ENCODE data around the gene S100A6. TPM values are rescaled to one million over a fixed set of nuclear protein-coding genes. Genes with fewer than 3 reads are reported as not detected.
"Not testable (repeated sequence)": the region's sequence is repeated elsewhere in the genome, so short reads cannot be mapped to it uniquely, and the experiment has no call there.

The S100A6 gene
- total RNA-seq, 1 donor from 2014 or later: 336 TPM

GRCh38 chr1:153526132-153526543, 9.7 kb downstream of the S100A6 start:
- H3K4me1 ChIP-seq: peaks cover 20% of the 10 kb centered on the region
- no peaks in the 10 kb centered on the region for H3K27me3 ChIP-seq (ENCODE audit: low read depth)
- H3K4me3 ChIP-seq: no peak overlapping the region
- no peaks in the 10 kb centered on the region for H3K36me3 ChIP-seq
- TF ChIP-seq, protein P1, sequence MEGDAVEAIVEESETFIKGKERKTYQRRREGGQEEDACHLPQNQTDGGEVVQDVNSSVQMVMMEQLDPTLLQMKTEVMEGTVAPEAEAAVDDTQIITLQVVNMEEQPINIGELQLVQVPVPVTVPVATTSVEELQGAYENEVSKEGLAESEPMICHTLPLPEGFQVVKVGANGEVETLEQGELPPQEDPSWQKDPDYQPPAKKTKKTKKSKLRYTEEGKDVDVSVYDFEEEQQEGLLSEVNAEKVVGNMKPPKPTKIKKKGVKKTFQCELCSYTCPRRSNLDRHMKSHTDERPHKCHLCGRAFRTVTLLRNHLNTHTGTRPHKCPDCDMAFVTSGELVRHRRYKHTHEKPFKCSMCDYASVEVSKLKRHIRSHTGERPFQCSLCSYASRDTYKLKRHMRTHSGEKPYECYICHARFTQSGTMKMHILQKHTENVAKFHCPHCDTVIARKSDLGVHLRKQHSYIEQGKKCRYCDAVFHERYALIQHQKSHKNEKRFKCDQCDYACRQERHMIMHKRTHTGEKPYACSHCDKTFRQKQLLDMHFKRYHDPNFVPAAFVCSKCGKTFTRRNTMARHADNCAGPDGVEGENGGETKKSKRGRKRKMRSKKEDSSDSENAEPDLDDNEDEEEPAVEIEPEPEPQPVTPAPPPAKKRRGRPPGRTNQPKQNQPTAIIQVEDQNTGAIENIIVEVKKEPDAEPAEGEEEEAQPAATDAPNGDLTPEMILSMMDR (IDR thresholded peaks at IDR 0.05; ENCODE audit: borderline replicate concordance): no peak
- intact Hi-C loops (cut with micrococcal nuclease): no loop called here
- no peak overlapping the region for H3K27ac ChIP-seq (replicated peaks)
- no peaks in the 10 kb centered on the region for H3K9me3 ChIP-seq (replicated peaks)
- DNase-seq: no peak

DNA sequence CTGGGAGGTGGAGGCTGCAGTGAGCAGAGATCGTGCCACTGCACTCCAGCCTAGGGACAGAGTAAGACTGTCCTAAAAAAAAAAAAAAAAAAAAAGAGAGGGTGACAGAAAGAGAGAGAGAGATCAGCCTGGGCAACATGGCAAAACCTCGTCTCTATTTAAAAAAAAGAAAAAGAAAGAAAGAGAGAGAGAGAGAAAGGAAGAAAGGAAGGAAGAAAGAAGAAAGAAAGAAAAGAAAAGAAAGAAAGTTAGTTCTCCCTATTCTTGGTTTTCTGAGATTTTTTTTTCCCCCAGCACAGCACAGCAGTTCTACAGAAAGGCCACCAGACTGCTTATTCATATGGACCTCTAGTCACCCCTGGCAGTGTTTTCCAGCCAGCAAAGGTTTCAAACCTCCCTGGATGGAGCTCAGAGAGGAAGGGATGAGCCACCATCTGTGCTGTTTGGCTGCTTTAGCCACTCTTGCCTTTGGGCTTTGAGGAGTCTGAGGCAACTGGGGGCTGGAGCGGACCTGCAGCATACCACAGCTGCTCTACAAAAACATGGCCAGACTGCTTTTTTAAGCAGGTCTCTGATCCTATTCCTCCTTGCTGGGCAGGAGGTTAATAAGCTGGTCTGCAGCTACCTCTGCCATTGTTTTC, 10.6 kb downstream of the S100A6 start:
- intact Hi-C loops (cut with micrococcal nuclease): no loop called here
- H3K9me3 ChIP-seq (replicated peaks): no peaks in the 10 kb centered on the region
- H3K4me3 ChIP-seq: no peak overlapping the region
- no peaks in the 10 kb centered on the region for H3K36me3 ChIP-seq
- DNase-seq: no peak
- H3K27ac ChIP-seq (replicated peaks): peak overlapping the region; percentile 16
- no peaks in the 10 kb centered on the region for H3K27me3 ChIP-seq (ENCODE audit: low read depth)
- TF ChIP-seq, protein P1 (IDR thresholded peaks at IDR 0.05; ENCODE audit: borderline replicate concordance): no peak
- H3K4me1 ChIP-seq: peaks cover 20% of the 10 kb centered on the region

- H3K4me3 ChIP-seq; H3K27me3 ChIP-seq (ENCODE audit: low read depth); intact Hi-C loops (cut with micrococcal nuclease); H3K27ac ChIP-seq (replicated peaks); DNase-seq; H3K36me3 ChIP-seq; H3K9me3 ChIP-seq (replicated peaks): not testable (repeated sequence)
- peaks cover 20% of the 10 kb centered on the region for H3K4me1 ChIP-seq
Measured at GRCh38 chr1:153522353-153523048, 13.3 kb downstream of the S100A6 start.

GRCh38 chr1:153521808-153522207, 14.0 kb downstream of the S100A6 start:
- H3K4me3 ChIP-seq; H3K27ac ChIP-seq (replicated peaks); H3K36me3 ChIP-seq; H3K9me3 ChIP-seq (replicated peaks); H3K27me3 ChIP-seq (ENCODE audit: low read depth); DNase-seq; intact Hi-C loops (cut with micrococcal nuclease): not testable (repeated sequence)
- peaks cover 17% of the 10 kb centered on the region for H3K4me1 ChIP-seq

DNA sequence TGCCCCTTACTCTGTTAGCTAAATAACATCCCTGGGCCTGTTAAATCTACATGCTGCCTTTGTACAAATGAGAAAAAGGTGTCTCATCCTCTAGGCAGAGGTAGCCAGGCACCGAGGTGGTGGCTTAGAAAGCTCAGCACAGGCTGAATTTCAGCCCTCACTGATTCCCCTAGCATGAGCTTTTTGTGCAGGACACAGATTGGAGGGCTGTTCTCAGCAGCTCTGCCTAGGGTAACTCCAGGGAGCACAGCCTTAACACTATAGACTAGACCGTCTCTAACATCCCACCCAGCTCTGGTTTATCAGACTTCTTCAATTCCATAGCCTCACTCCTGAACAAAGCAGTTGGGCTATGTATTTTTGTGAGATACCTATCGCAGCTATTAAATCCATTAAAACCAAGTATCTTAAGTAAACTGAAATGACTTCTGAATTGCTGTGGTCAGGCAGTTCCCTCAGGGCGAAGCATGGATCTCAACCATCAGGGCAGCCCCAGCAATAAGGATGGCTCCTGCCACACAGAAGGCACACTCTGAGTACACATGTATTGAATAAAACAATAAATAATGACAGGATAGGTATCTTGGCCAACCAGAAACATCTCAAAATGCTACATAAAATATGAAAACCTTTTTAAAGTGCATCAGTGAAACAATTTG, 14.8 kb downstream of the S100A6 start:
- intact Hi-C loops (cut with micrococcal nuclease): no loop called here
- no peak for DNase-seq
- Histone ChIP-seq H3K9me3 (replicated peaks) (no peaks in the 10 kb centered on the region), H3K27ac (replicated peaks) (no peak overlapping the region), H3K36me3 (no peaks in the 10 kb centered on the region), H3K4me3 (no peak overlapping the region), H3K27me3 (ENCODE audit: low read depth) (no peaks in the 10 kb centered on the region), H3K4me1 (peaks cover 11% of the 10 kb centered on the region)
- TF ChIP-seq, protein P1 (IDR thresholded peaks at IDR 0.05; ENCODE audit: borderline replicate concordance): no peak

DNA sequence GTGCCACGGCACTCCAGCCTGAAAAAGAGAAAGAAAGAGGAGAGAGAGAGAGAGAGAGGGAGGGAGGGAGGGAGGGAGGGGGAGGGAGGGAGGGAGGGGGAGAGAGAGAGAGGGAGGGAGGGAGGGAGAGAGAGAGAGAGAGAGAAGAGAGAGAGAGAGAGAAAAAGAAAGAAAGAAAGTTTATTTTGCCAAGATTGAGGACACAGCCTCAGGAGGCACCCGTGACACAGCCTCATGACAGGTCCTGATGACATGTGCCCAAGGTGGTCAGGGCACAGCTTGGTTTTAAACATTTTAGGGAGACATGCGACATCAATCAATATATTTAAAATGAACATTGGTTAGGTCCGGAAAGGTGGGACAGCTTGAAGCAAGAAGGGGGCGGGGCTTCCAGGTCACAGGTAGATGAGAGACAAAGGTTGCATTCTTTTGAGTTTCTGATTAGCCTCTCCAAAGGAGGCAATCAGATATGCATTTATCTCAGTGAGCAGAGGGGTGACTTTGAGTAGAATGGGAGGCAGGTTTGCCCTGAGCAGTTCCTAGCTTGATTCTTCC, 15.6 kb downstream of the S100A6 start:
- H3K4me3 ChIP-seq; intact Hi-C loops (cut with micrococcal nuclease); DNase-seq; H3K27me3 ChIP-seq (ENCODE audit: low read depth); H3K9me3 ChIP-seq (replicated peaks); H3K27ac ChIP-seq (replicated peaks); H3K36me3 ChIP-seq: not testable (repeated sequence)
- H3K4me1 ChIP-seq: peaks cover 11% of the 10 kb centered on the region
